ENCODE results near the gene WDR53. TPM values are rescaled to one million over a fixed set of nuclear protein-coding genes. Genes with fewer than 3 reads are reported as not detected.

The WDR53 gene
- total and polyA plus RNA-seq, 2 donors (not counting 3 experiments of a cell fraction or from before 2014, with no cell fraction given): 5.2 to 13.0 TPM

DNA sequence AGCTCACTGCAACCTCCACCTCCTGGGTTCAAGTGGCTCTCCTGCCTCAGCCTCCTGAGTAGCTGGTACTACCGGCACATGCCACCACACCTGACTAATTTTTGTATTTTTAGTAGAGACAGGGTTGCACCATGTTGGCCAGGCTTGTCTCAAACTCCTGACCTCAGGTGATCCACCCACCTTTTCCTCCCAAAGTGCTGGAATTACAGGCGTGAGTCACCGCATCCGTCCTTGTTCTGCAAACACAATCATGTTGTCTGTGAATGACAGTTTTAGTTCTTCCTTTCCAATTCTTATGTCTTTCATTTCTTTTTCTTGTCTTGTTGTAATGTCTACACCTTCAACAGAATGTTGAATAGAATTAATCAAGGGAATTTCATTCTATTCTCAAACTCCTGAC lies 36.9 kb downstream of the WDR53 start:
- no peaks in the 10 kb centered on the region for H3K79me2 ChIP-seq (ENCODE audit: control insufficient read depth, insufficient read depth, low read length)
- no peaks in the 10 kb centered on the region for H4K20me1 ChIP-seq (replicated peaks; ENCODE audit: control insufficient read depth, extremely low read depth, insufficient read depth, low read length)
- dilution Hi-C loops (cut with MboI; ENCODE audit: extremely low pct_ligation_motif_present, low sequenced_read_pairs) (no loop called here), intact Hi-C loops (cut with micrococcal nuclease) (no loop called here)
- no peak overlapping the region for H2AFZ ChIP-seq (ENCODE audit: low read depth, low read length)
- no peak overlapping the region for H3K27ac ChIP-seq (ENCODE audit: insufficient read depth, low read depth, low read length)
- no peak for DNase-seq (ENCODE audit: low read depth, low spot score)
- BruUV-seq (replicated peaks): no TSS peak
- H3K9ac ChIP-seq (replicated peaks; ENCODE audit: extremely low read depth, insufficient read depth, low read length): no peak overlapping the region
- CTCF ChIA-PET: no interaction called here
- no peak for FAIRE-seq
- H3K36me3 ChIP-seq (ENCODE audit: control insufficient read depth in 2 of 2, extremely low read depth in 1 of 2, insufficient read depth in 2 of 2, low read length in 2 of 2): no peaks in the 10 kb centered on the region
- TF ChIP-seq GATA2 (IDR thresholded peaks at IDR 0.05; ENCODE audit: insufficient read depth, insufficient read length, low read depth, low read length) (no peak), EZH2 (IDR thresholded peaks at IDR 0.05; ENCODE audit: borderline replicate concordance, low read depth, low read length, severe bottlenecking) (no peak), MYC (IDR thresholded peaks at IDR 0.05; ENCODE audit: low read depth, low read length) (no peak), POLR2AphosphoS5 (IDR thresholded peaks at IDR 0.05; ENCODE audit: insufficient read depth, low read depth, low read length) (no peak), JUN (IDR thresholded peaks at IDR 0.05; ENCODE audit: borderline replicate concordance, insufficient read depth, insufficient read length, low read depth) (no peak), POLR2A (IDR thresholded peaks at IDR 0.05; ENCODE audit: low read depth, low read length) (no peak)
- H3K4me1 ChIP-seq (ENCODE audit: control insufficient read depth, extremely low read depth, insufficient read depth, low read length): peaks cover 8% of the 10 kb centered on the region
- H3K9me1 ChIP-seq (replicated peaks; ENCODE audit: control insufficient read depth, extremely low read depth, insufficient read depth, low read length): no peaks in the 10 kb centered on the region
- POLR2A ChIA-PET: no interaction called here
- H3K4me3 ChIP-seq (replicated peaks in 1 of 3; ENCODE audit: insufficient read depth in 1 of 3, low read depth in 1 of 3, low read length in 3 of 3): no peak overlapping the region
- no peak overlapping the region for H3K4me2 ChIP-seq (ENCODE audit: insufficient read depth, low read length)
- no peaks in the 10 kb centered on the region for H3K9me3 ChIP-seq (replicated peaks; ENCODE audit: control insufficient read depth, insufficient read depth, low read length)
- H3K27me3 ChIP-seq (ENCODE audit: control insufficient read depth in 2 of 2, insufficient read depth in 2 of 2, low read length in 2 of 2): no peaks in the 10 kb centered on the region

DNA sequence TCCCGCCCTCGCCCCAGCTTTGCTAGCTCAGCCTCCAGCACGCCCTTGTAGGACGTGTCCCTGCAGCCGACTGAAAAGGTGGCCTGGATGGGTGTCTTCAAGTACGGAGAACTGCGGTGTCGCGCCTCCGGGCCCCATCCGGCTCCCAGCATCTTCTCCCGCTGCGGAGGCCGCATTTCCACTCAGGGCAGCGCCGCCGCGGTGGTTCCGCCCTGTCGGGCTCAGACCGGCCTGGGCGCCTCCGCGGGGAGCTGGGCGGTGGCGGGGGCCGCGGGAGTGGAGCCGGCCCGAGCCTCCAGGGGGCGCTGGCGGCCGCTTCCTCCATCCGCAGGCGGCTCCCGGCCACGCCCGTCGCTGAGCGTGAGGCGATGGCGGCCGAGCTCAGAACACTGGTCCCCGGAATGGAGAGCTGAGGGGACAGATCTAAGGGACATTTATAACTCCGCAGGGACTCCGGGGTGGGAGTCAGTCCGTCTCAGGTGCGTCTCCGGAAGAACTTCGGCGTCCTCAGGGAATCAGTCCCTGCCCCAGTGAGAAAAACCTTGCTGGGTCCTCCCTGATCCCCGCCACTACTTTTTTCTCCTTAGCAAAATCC lies 39.6 kb downstream of the WDR53 start:
- TF ChIP-seq, protein P1, sequence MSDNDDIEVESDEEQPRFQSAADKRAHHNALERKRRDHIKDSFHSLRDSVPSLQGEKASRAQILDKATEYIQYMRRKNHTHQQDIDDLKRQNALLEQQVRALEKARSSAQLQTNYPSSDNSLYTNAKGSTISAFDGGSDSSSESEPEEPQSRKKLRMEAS (IDR thresholded peaks at IDR 0.05; ENCODE audit: insufficient read depth, insufficient read length): no peak
- TF ChIP-seq MYC (IDR thresholded peaks at IDR 0.05; ENCODE audit: low read depth, low read length): no peak
- TF ChIP-seq POLR2A (IDR thresholded peaks at IDR 0.05; ENCODE audit: low read depth, low read length): peak; percentile 61
- peak; percentile 67 for TF ChIP-seq POLR2AphosphoS5 (IDR thresholded peaks at IDR 0.05; ENCODE audit: insufficient read depth, low read depth, low read length)
- TF ChIP-seq, protein P2, sequence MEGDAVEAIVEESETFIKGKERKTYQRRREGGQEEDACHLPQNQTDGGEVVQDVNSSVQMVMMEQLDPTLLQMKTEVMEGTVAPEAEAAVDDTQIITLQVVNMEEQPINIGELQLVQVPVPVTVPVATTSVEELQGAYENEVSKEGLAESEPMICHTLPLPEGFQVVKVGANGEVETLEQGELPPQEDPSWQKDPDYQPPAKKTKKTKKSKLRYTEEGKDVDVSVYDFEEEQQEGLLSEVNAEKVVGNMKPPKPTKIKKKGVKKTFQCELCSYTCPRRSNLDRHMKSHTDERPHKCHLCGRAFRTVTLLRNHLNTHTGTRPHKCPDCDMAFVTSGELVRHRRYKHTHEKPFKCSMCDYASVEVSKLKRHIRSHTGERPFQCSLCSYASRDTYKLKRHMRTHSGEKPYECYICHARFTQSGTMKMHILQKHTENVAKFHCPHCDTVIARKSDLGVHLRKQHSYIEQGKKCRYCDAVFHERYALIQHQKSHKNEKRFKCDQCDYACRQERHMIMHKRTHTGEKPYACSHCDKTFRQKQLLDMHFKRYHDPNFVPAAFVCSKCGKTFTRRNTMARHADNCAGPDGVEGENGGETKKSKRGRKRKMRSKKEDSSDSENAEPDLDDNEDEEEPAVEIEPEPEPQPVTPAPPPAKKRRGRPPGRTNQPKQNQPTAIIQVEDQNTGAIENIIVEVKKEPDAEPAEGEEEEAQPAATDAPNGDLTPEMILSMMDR (IDR thresholded peaks at IDR 0.05; ENCODE audit: extremely low read depth in 1 of 2, insufficient read depth in 1 of 2, low read depth in 1 of 2, low read length in 2 of 2): peak; percentile 72 to 95
- Histone ChIP-seq H3K4me1 (ENCODE audit: control insufficient read depth, extremely low read depth, insufficient read depth, low read length) (peaks cover 8% of the 10 kb centered on the region), H3K27ac (ENCODE audit: insufficient read depth, low read depth, low read length) (peak overlapping the region; percentile 40), H4K20me1 (replicated peaks; ENCODE audit: control insufficient read depth, extremely low read depth, insufficient read depth, low read length) (no peaks in the 10 kb centered on the region), H3K79me2 (ENCODE audit: control insufficient read depth, insufficient read depth, low read length) (no peaks in the 10 kb centered on the region), H3K9ac (replicated peaks; ENCODE audit: extremely low read depth, insufficient read depth, low read length) (peak overlapping the region; percentile 51), H3K9me3 (replicated peaks; ENCODE audit: control insufficient read depth, insufficient read depth, low read length) (no peaks in the 10 kb centered on the region), H3K36me3 (ENCODE audit: control insufficient read depth in 2 of 2, extremely low read depth in 1 of 2, insufficient read depth in 2 of 2, low read length in 2 of 2) (no peaks in the 10 kb centered on the region), H2AFZ (ENCODE audit: low read depth, low read length) (peak overlapping the region; percentile 100), H3K9me1 (replicated peaks; ENCODE audit: control insufficient read depth, extremely low read depth, insufficient read depth, low read length) (no peaks in the 10 kb centered on the region), H3K4me3 (replicated peaks in 1 of 3; ENCODE audit: insufficient read depth in 1 of 3, low read depth in 1 of 3, low read length in 3 of 3) (peak overlapping the region; percentile 29 to 59 (median 38)), H3K27me3 (ENCODE audit: control insufficient read depth in 2 of 2, insufficient read depth in 2 of 2, low read length in 2 of 2) (no peaks in the 10 kb centered on the region), H3K4me2 (ENCODE audit: insufficient read depth, low read length) (peak overlapping the region; percentile 60)
- dilution Hi-C loops (cut with MboI; ENCODE audit: extremely low pct_ligation_motif_present, low sequenced_read_pairs): no loop called here
- DNase-seq (ENCODE audit: low read depth, low spot score) (peak; percentile 54), FAIRE-seq (peak; percentile 90)
- intact Hi-C loops (cut with micrococcal nuclease): loop anchor here (2.0 to 10.0 kb wide), 6 partner anchors 26 to 634 kb away; partner anchors contain the start of genes FBXO45, NCBP2, RNF168 and WDR53
- POLR2A ChIA-PET: interaction anchor here (0.5 to 0.7 kb wide), 2 partner anchors 39 to 456 kb away, joined by 5 to 10 read pairs; no protein-coding TSS in a partner anchor
- CTCF ChIA-PET: interaction anchor here (0.6 to 1.9 kb wide), 37 partner anchors 10 to 443 kb away, joined by 3 to 20 read pairs (median 4); partner anchors contain the start of genes FBXO45, PAK2, SENP5 and WDR53
- no TSS peak for BruUV-seq (replicated peaks)

All from endothelial cell of umbilical vein (primary cell).